Measurements from ENCODE around the gene TRABD2B. TPM values are rescaled to one million over a fixed set of nuclear protein-coding genes. Genes with fewer than 3 reads are reported as not detected.

The TRABD2B gene
- total and polyA plus RNA-seq, 2 donors (not counting 3 experiments of a cell fraction or from before 2014, with no cell fraction given): not detected

DNA sequence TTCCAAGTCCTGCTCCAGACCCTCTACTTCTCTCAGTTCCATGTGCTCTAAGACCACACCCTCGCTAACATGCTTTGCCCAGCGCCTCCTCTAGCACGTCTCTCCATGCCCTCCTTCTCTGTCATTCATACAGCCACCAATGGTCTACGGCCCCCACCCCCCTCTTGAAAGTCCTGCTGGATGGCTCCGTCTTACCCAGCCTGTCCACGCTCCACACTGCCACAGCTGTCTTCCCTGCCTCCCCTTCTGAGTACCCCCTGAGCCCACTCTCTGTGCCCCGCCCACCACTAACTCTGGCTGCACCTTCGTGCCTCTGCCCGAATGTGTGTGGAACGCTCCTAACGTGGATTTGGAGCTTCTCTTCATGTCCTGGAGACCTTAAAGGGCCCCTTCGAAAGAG, 244.6 kb downstream of the TRABD2B start:
- CTCF ChIA-PET: interaction anchor here (2.2 kb wide), 1 partner anchor 26 kb away, joined by 16 read pairs; no protein-coding TSS in a partner anchor
- no peaks in the 10 kb centered on the region for H3K27me3 ChIP-seq (ENCODE audit: control insufficient read depth in 2 of 2, insufficient read depth in 2 of 2, low read length in 2 of 2)

GRCh38 chr1:47751996-47752451, 245.2 kb downstream of the TRABD2B start:
- CTCF ChIA-PET: interaction anchor here (0.6 to 2.2 kb wide), 2 partner anchors 25 to 316 kb away, joined by 3 to 16 read pairs; no protein-coding TSS in a partner anchor
- H3K4me2 ChIP-seq (ENCODE audit: insufficient read depth, low read length): no peak overlapping the region
- intact Hi-C loops (cut with micrococcal nuclease): loop anchor here (5.0 kb wide), 1 partner anchor 450 kb away; no protein-coding TSS in a partner anchor

More for the DNA sequence above, 244.6 kb downstream of the TRABD2B start:
- no peak overlapping the region for H2AFZ ChIP-seq (ENCODE audit: low read depth, low read length)
- DNase-seq (ENCODE audit: low read depth, low spot score): no peak
- no peak for FAIRE-seq
- H3K4me2 ChIP-seq (ENCODE audit: insufficient read depth, low read length): no peak overlapping the region
- no peaks in the 10 kb centered on the region for H3K36me3 ChIP-seq (ENCODE audit: control insufficient read depth in 2 of 2, extremely low read depth in 1 of 2, insufficient read depth in 2 of 2, low read length in 2 of 2)
- H3K4me3 ChIP-seq (replicated peaks in 1 of 3; ENCODE audit: insufficient read depth in 1 of 3, low read depth in 1 of 3, low read length in 3 of 3): no peak overlapping the region
- no peaks in the 10 kb centered on the region for H3K9me3 ChIP-seq (replicated peaks; ENCODE audit: control insufficient read depth, insufficient read depth, low read length)
- no peaks in the 10 kb centered on the region for H3K4me1 ChIP-seq (ENCODE audit: control insufficient read depth, extremely low read depth, insufficient read depth, low read length)
- no peak overlapping the region for H3K9ac ChIP-seq (replicated peaks; ENCODE audit: extremely low read depth, insufficient read depth, low read length)
- TF ChIP-seq FOS (IDR thresholded peaks at IDR 0.05; ENCODE audit: borderline replicate concordance, insufficient read depth, low read length) (no peak), POLR2AphosphoS5 (IDR thresholded peaks at IDR 0.05; ENCODE audit: insufficient read depth, low read depth, low read length) (no peak), EZH2 (IDR thresholded peaks at IDR 0.05; ENCODE audit: borderline replicate concordance, low read depth, low read length, severe bottlenecking) (no peak), GATA2 (IDR thresholded peaks at IDR 0.05; ENCODE audit: insufficient read depth, insufficient read length, low read depth, low read length) (no peak), JUN (IDR thresholded peaks at IDR 0.05; ENCODE audit: borderline replicate concordance, insufficient read depth, insufficient read length, low read depth) (no peak)
- TF ChIP-seq, protein P1, sequence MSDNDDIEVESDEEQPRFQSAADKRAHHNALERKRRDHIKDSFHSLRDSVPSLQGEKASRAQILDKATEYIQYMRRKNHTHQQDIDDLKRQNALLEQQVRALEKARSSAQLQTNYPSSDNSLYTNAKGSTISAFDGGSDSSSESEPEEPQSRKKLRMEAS (IDR thresholded peaks at IDR 0.05; ENCODE audit: insufficient read depth, insufficient read length): no peak
- H3K9me1 ChIP-seq (replicated peaks; ENCODE audit: control insufficient read depth, extremely low read depth, insufficient read depth, low read length): no peaks in the 10 kb centered on the region
- dilution Hi-C loops (cut with MboI; ENCODE audit: extremely low pct_ligation_motif_present, low sequenced_read_pairs) (no loop called here), intact Hi-C loops (cut with micrococcal nuclease) (loop anchor here (5.0 kb wide), 1 partner anchor 450 kb away; no protein-coding TSS in a partner anchor)
- no TSS peak for BruUV-seq (replicated peaks)
- POLR2A ChIA-PET: no interaction called here
- no peak overlapping the region for H3K27ac ChIP-seq (ENCODE audit: insufficient read depth, low read depth, low read length)
- no peaks in the 10 kb centered on the region for H4K20me1 ChIP-seq (replicated peaks; ENCODE audit: control insufficient read depth, extremely low read depth, insufficient read depth, low read length)
- no peaks in the 10 kb centered on the region for H3K79me2 ChIP-seq (ENCODE audit: control insufficient read depth, insufficient read depth, low read length)

More at GRCh38 chr1:47751996-47752451, 245.2 kb downstream of the TRABD2B start:
- no peaks in the 10 kb centered on the region for H3K36me3 ChIP-seq (ENCODE audit: control insufficient read depth in 2 of 2, extremely low read depth in 1 of 2, insufficient read depth in 2 of 2, low read length in 2 of 2)
- no peak overlapping the region for H3K9ac ChIP-seq (replicated peaks; ENCODE audit: extremely low read depth, insufficient read depth, low read length)
- no peak overlapping the region for H3K4me3 ChIP-seq (replicated peaks in 1 of 3; ENCODE audit: insufficient read depth in 1 of 3, low read depth in 1 of 3, low read length in 3 of 3)
- DNase-seq (ENCODE audit: low read depth, low spot score) (no peak), FAIRE-seq (no peak)
- TF ChIP-seq GATA2 (IDR thresholded peaks at IDR 0.05; ENCODE audit: insufficient read depth, insufficient read length, low read depth, low read length) (no peak), POLR2AphosphoS5 (IDR thresholded peaks at IDR 0.05; ENCODE audit: insufficient read depth, low read depth, low read length) (no peak), MYC (IDR thresholded peaks at IDR 0.05; ENCODE audit: low read depth, low read length) (no peak), CTCF (IDR thresholded peaks at IDR 0.05; ENCODE audit: extremely low read depth in 1 of 2, insufficient read depth in 1 of 2, low read depth in 1 of 2, low read length in 2 of 2) (no peak), JUN (IDR thresholded peaks at IDR 0.05; ENCODE audit: borderline replicate concordance, insufficient read depth, insufficient read length, low read depth) (no peak), FOS (IDR thresholded peaks at IDR 0.05; ENCODE audit: borderline replicate concordance, insufficient read depth, low read length) (no peak), EZH2 (IDR thresholded peaks at IDR 0.05; ENCODE audit: borderline replicate concordance, low read depth, low read length, severe bottlenecking) (no peak), POLR2A (IDR thresholded peaks at IDR 0.05; ENCODE audit: low read depth, low read length) (no peak)
- TF ChIP-seq, protein P1 (IDR thresholded peaks at IDR 0.05; ENCODE audit: insufficient read depth, insufficient read length): no peak
- no peaks in the 10 kb centered on the region for H4K20me1 ChIP-seq (replicated peaks; ENCODE audit: control insufficient read depth, extremely low read depth, insufficient read depth, low read length)
- no TSS peak for BruUV-seq (replicated peaks)
- H3K79me2 ChIP-seq (ENCODE audit: control insufficient read depth, insufficient read depth, low read length): no peaks in the 10 kb centered on the region
- no peak overlapping the region for H3K27ac ChIP-seq (ENCODE audit: insufficient read depth, low read depth, low read length)
- POLR2A ChIA-PET: no interaction called here
- no peaks in the 10 kb centered on the region for H3K27me3 ChIP-seq (ENCODE audit: control insufficient read depth in 2 of 2, insufficient read depth in 2 of 2, low read length in 2 of 2)
- H3K4me1 ChIP-seq (ENCODE audit: control insufficient read depth, extremely low read depth, insufficient read depth, low read length): no peaks in the 10 kb centered on the region
- H2AFZ ChIP-seq (ENCODE audit: low read depth, low read length): peak overlapping the region; percentile 28
- no peaks in the 10 kb centered on the region for H3K9me1 ChIP-seq (replicated peaks; ENCODE audit: control insufficient read depth, extremely low read depth, insufficient read depth, low read length)
- no peaks in the 10 kb centered on the region for H3K9me3 ChIP-seq (replicated peaks; ENCODE audit: control insufficient read depth, insufficient read depth, low read length)
- dilution Hi-C loops (cut with MboI; ENCODE audit: extremely low pct_ligation_motif_present, low sequenced_read_pairs): no loop called here
